ENCODE measurements around the gene IGSF5.
A peak's percentile ranks its signal among the peaks of the same experiment; 100 is the strongest.
"Not testable (repeated sequence)": the region's sequence is repeated elsewhere in the genome, so short reads cannot be mapped to it uniquely, and the experiment has no call there.

Gene IGSF5

GRCh38 chr21:39744883-39745282 is at the start of gene IGSF5:
TSS of gene IGSF5 (plus strand) at chr21:39745183. CDS start at chr21:39745510, 327 bp downstream.
- DNase-seq = not testable (repeated sequence)

DNA sequence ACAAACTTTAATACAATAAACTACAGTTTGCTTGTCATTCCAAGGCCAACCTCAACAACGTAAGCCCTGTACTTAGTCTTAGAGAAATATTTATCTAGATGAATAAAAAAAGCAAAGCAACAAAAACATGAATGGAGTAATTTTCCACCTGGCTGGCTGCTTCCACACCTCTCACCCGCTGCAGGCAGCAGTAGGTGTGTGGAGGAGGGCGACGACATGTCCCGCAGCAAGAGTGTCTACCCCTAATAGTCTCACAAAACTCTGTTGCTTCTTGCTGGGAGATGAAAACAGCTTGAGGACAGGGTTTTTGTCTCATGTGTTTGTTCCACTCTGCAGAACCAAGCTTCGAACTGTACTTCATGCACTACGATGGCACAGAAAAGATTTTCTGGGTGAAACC is 48.8 kb upstream of the IGSF5 start:
- no peak for DNase-seq

DNA sequence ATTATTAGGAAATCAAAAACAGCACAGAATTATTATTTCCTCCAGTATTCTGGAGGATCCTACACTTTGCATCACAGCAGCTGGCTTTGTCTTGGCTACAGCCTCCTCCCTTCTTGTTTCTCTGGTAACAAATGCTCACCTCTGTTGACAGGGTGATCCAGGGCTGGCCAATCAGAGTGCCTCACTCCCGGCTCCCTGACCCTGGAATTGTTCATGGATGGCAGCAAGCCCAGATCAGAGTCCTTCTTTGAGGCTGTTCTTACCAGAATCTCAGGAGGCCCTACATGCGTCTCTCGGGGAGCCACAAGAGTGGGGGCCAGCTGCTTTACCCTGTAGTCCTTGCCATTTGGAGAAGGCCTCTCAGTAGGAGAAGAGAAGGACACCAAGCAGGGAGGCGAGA is 48.4 kb upstream of the IGSF5 start:
- DNase-seq = no peak

DNA sequence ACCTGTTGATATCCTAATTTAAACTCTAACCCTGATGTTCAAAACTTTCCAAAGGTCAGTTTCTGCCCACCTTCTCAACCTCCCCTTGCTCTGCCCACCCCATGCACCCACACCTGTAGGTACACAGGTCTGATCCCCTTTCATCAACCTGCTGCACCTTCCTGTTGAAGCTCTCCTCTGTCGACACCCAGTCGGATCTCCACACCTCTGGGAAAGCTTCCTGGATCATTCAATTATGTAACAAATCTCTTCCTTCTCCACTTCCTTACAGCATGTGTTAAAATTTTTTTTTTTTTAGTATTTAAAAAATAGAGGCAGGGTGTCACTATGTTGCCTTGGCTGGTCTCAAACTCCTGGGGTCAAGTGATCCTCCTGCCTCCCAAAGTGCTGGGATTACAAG is 44.7 kb upstream of the IGSF5 start:
- no peak for DNase-seq

GRCh38 chr21:39703578-39703977 is 41.4 kb upstream of the IGSF5 start:
- DNase-seq = no peak

DNA sequence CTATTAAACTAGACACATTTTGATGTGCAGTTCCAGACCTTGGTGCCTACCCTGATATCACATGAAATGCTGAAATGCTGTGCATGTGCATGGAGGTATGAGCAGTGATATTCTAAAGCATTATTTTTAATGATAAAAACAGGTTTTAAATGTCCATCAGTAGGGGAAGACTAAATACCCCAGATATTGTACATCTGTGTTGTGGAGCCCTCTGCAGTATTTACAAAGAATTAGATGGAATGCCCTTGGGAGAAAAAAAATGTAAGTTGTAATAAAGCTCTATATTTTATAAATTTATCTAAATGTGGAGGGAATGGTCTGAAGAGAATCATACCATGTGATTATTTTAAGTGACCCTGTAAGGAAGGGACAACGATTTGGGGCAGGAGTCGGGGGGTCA is 39.1 kb upstream of the IGSF5 start:
- no peak for DNase-seq

- no peak for DNase-seq
These were observed 37.7 kb upstream of the IGSF5 start for GRCh38 chr21:39707316-39707715.

DNA sequence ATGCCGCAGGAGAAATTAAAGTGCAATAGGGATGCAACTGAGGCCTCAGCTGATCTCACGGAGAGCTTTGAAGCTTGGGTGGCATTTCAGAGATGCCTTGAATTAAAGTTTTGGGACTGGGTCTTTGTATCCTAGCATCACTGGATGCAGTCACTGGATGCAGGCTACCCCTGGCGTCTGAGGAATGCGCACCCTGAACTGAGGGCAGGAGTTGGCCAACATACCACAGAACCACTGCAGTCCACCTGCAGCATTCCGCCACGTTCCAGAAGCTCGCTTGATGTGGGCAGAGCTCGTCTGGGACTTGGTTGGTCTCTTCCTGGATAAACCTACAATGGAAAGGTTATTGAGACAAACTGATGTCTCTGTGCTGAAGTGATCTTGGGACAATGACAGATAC is 34.1 kb upstream of the IGSF5 start:
- DNase-seq = no peak

DNA sequence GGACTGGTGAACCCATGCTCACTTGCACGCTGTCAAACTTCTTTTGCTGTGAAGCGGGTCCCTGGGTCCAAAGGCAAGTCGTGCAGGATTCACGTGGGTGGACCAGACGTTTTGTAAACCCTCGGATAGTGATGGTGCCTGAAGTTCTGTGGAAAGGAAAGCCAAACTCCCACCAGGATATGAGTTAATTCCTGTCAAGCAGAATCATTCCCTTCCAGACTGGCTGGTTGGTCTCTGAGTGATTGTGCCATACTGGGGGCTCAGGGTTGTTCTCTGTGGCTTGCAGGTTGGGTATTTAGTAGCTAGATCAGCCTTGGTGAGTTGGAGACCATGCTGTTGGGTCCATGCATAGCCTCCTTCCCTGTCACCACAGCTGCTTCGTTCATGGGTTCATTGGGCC is 32.7 kb upstream of the IGSF5 start:
- DNase-seq = no peak

- DNase-seq = peak; percentile 61
These were observed 32.0 kb upstream of the IGSF5 start for GRCh38 chr21:39712976-39713375.

- DNase-seq = no peak
These were observed 31.1 kb upstream of the IGSF5 start for GRCh38 chr21:39713905-39714304.

DNA sequence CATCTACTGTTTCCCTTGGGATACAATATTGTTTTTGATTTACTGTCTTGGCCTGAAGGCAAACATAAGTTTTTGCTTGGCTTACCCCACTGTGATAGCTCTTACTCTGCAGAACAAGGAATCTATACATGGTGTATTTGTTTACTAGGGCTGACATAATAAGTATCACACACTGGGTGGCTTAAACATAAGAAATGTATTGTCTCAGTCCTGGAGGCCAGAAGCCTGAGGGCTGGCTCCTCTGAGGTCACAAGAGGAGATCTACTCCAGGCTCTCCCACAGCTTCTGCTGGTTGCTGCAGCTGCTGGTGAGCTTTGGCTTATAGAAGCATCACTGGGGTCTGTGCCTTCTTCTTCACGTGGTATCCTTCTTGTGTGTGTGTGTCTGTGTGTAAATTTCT is 30.7 kb upstream of the IGSF5 start:
- DNase-seq = no peak

DNA sequence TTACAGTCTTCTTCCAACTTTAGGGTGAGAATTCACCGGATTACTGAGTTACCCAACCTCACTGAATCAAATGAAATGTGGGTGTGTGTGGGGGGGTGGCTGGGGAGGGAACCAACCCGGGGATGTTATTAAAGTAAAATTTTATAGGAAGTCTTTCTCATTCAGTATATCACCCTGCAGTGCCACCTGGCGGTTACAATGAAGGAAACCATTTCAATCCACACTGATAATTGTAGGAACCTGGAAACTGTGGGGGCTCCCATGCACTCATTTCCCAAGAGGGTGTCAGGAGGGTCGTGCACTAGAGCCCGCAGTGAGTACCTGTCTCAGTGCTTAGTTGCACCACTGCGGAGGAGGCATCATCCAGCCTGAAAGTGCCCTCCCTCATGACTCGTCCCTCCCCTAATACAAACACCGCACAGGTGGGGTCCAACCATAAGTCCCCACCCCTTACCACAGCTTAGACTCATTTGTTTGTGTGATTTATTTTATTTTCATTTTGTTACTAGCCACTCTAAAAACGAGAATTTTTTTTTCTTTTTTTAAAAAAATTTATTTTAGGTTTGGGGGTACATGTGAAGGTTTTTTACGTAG is 29.1 kb upstream of the IGSF5 start:
- DNase-seq = no peak

DNA sequence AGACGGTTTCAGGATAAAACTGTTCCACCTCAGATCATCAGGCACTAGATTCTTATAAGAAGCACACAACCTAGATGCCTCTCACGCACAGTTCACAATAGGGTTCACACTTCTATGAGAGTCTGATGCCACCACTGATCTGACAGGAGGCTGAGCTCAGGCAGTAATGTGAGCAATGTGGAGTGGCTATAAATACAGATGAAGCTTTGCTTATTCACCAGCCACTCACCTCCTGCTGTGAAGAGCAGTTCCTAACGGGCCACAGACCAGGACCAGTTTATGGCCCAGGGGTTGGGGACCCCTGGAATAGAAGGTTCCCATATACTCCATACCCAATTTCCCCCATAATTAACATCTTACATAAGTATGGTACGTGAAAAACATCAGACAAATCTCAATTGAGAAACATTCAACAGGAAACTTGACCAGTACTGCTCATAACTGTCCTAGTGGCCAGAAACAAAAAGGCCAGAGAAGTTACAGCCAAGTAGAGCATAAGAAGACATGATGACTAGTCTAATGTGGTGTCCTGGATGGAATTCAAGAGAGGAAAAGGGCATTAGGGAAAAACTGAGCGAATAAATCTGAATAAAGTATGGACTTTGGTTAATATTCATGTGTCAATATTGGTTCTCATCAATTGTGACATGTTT is 24.7 kb upstream of the IGSF5 start:
- no peak for DNase-seq

GRCh38 chr21:39721885-39722284 is 23.1 kb upstream of the IGSF5 start:
- no peak for DNase-seq

GRCh38 chr21:39724944-39725343 is 20.0 kb upstream of the IGSF5 start:
- DNase-seq = no peak

- no peak for DNase-seq
These were observed 18.9 kb upstream of the IGSF5 start for GRCh38 chr21:39726133-39726532.

DNA sequence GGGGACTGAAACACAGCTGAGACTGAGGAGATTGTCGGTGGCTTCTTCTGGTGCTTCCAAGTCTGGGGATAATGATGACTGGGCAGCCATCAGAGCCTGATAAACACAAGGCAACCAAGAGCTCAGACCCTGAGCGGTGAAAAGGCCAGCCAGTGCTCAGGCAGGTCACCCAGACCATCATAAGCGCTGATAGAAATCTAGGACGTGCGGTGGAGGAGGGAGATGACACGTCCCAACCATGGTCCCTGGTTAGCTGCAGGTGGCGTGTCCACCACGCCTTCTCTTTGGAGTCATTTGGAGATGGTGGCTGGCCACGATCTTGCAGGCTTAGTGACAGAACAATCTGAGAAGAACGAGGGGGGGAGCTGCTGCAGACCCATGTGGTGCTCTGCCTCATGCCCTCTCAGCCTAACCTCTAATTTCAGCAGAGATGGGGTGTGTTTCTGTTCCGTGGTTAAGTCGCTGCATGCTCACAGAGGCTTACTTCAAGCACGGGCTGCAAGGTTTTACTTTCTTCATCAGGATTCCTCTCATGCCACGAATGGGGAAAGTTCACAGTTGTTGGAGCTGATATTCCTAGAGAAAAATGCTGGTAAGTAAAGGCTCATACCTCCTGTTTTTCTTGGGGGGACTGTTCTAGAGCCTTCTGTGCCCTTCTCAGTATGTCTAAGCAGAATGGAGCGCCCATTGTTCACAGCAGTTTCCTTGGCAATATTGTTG is 17.4 kb upstream of the IGSF5 start:
- no peak for DNase-seq

DNA sequence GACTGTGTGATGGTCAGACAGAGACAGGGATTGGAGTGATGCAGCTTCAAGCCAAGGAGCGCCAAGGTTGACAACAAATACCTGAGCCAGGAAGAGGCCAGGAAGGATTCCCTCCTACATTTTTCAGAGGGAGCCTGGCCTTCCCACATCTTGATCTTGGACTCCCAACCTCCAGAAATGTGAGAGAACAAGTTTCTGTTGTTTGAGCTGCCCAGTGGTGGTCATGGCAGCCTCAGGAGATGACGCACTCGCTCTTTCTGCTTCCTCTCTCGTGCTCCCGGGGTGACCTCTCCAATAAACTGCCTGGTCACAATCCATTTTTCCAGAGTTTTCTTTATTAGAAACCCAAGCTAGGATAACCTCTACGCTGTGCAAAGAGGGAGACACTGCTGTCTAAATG is 16.6 kb upstream of the IGSF5 start:
- DNase-seq = no peak

DNA sequence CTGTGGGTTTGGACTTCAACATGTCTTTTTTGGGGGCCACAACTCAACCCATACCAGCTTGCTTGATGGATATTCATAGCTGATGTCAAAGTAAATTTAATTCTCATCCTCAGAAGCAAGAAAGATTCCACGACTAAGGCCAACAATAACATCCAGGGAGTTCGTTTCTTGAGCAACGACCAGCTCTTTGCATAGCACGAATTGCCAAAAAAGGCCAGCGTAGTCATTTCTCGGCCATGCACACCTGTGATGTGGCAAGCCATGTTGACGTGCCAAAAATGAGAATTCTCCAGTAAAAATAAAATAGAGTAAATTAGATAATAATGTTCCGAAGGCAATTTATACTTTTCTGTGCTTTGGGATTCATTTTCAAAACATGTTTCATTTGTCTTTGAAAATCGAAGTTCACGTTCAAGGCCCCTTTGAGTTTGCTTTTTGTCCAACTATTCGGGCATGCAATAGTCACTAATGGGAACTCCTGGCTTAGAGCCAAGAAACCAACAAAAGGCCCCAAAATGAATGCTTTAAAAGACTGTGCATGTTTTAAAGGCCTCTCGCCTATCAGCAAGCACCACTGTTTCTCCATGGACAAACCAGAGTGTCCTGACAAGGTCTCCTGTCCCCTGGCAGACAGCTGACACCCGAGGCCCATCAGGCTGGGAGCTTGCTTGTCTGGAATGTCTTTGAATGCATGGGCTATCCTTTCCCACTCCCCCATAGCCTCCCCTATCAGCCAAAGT is 14.4 kb upstream of the IGSF5 start:
- no peak for DNase-seq

DNA sequence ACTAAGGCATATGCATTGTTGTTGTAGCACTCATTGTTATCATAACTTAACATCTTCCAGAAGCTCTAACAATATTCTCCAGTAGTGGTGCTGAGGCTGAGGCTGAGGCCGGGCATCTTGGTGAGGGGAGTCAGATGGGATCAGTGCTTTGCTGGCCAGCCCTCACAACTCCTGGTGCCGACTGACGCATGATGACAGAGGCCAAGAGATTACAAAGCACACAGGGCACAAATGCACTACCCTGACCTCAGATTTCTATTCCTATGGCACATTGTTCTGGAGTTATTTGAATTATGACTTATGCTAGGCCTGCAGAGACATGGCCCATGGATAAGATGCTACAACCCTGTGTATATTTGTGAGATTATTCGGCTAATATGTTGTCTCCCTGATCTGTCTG is 8.3 kb upstream of the IGSF5 start:
- no peak for DNase-seq

DNA sequence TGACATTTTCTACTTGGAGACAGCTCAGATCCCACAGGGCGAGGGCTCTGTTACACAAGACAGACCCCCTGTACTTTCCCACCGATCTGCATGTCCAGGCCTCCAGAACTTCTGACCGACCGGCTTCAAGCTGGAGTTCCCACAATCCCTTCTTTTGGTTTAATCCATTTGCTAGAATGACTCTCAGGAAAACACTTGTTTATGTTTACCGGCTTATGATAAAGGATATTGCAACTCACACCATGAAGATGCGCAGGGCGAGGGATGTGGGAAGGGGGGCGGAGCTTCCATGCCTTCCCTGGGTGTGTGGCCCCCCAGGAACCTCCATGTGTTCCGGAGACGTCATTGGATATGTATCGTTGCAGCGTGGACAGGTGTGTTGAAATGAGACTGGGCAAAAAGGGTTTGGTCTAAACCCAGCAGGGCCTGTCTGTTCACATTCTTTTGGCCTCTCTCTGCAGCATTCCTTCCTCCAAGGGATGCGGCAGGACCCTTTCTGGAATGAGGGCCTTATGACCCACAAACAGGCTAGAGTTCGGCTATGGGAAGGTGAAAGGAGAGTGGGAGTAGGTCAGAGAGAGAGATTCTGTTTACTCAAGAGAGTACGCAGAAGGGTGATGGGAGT is 7.5 kb upstream of the IGSF5 start:
- no peak for DNase-seq

DNA sequence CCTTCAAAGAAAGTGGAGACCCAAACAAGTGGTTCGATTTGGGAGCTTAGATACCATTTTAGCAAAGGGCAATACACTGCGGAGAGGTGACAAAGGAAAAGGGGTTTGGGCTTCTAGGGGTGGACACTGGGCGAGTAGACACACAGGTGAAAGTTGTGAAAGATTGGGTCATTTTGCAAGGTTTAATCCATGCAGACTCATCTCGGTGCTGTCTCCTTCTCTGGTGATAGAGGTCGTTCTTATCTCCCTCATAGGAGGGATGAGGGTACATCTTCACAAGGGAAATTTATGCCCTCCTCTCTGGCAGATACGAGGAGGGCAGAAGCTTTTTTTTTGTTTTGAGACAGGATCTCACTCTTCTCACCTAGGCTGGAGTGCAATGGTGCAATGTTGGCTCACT is 6.4 kb upstream of the IGSF5 start:
- no peak for DNase-seq

Measured in NCI-H510A (cell line).